ENCODE measurements around the gene ZPR1. TPM values are rescaled to one million over a fixed set of nuclear protein-coding genes. Genes with fewer than 3 reads are reported as not detected.
"Not testable (repeated sequence)": the region's sequence is repeated elsewhere in the genome, so short reads cannot be mapped to it uniquely, and the experiment has no call there.

ZPR1 gene
- total RNA-seq, 1 donor from 2014 or later, result 33.4 TPM

- no peak for TF ChIP-seq CTCF (IDR thresholded peaks at IDR 0.05; ENCODE audit: unreplicated experiment)
- H3K9me3 Mint-ChIP-seq (ENCODE audit: unreplicated experiment), result no peaks in the 10 kb centered on the region
- peaks cover 1% of the 10 kb centered on the region for H3K36me3 Mint-ChIP-seq (ENCODE audit: low read depth, unreplicated experiment)
- no peak for DNase-seq (ENCODE audit: low spot score)
- H3K27me3 Mint-ChIP-seq (ENCODE audit: unreplicated experiment), result no peaks in the 10 kb centered on the region
- H3K4me1 Mint-ChIP-seq (ENCODE audit: unreplicated experiment), result peaks cover 2% of the 10 kb centered on the region
- H3K27ac Mint-ChIP-seq (ENCODE audit: unreplicated experiment), result no peak overlapping the region
- no peak overlapping the region for H3K4me3 Mint-ChIP-seq (ENCODE audit: unreplicated experiment)
These were observed 16.2 kb upstream of the ZPR1 start for GRCh38 chr11:116804001-116804400.

- H3K4me1 Mint-ChIP-seq (ENCODE audit: unreplicated experiment); H3K27me3 Mint-ChIP-seq (ENCODE audit: unreplicated experiment); H3K36me3 Mint-ChIP-seq (ENCODE audit: low read depth, unreplicated experiment); H3K9me3 Mint-ChIP-seq (ENCODE audit: unreplicated experiment); H3K4me3 Mint-ChIP-seq (ENCODE audit: unreplicated experiment); DNase-seq (ENCODE audit: low spot score); H3K27ac Mint-ChIP-seq (ENCODE audit: unreplicated experiment): not testable (repeated sequence)
These were observed 13.8 kb upstream of the ZPR1 start for GRCh38 chr11:116801662-116802061.

DNA sequence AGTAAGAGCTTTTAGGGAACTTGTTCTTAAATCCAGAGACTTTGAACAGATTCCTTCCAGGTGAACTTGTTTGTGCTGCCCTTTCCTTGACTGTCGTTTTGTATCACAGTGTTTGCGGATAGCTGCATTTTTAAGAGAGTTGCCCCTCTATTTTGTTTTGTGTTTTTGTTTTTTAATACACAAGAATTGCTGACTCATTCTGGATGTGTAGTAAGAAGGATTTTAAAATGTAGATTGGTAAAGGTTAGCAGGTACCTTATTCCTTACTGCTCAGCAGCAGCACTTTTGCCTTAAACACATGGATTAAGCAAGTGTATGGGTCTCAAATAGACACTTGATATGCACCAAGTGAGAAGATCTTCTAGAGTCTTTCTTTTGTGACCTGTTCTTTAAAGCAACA is 12.8 kb upstream of the ZPR1 start:
- Mint-ChIP-seq H3K27me3 (ENCODE audit: unreplicated experiment) (peaks cover 2% of the 10 kb centered on the region), H3K9me3 (ENCODE audit: unreplicated experiment) (no peaks in the 10 kb centered on the region), H3K36me3 (ENCODE audit: low read depth, unreplicated experiment) (no peaks in the 10 kb centered on the region), H3K4me3 (ENCODE audit: unreplicated experiment) (no peak overlapping the region), H3K4me1 (ENCODE audit: unreplicated experiment) (no peaks in the 10 kb centered on the region), H3K27ac (ENCODE audit: unreplicated experiment) (no peak overlapping the region)
- no peak for TF ChIP-seq CTCF (IDR thresholded peaks at IDR 0.05; ENCODE audit: unreplicated experiment)
- DNase-seq (ENCODE audit: low spot score), result no peak

DNA sequence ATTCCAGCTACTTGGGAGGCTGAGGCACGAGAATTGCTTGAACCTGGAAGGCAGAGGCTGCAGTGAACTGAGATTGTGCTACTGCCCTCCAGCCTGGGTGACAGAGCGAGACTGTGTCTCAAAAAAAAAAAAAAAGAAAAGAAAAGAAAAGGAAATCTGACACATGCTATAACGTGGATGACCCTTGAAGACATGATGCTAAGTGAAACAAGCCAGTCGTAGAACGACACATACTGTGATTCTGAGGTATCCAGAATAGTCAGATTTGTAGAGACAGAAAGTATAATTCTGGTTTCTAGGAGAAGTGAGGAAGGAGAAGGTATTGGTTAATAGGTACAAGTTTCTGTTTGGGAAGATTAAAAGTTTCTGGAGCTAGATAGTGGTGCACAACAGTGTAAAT is 10.5 kb upstream of the ZPR1 start:
- no peaks in the 10 kb centered on the region for H3K9me3 Mint-ChIP-seq (ENCODE audit: unreplicated experiment)
- no peak overlapping the region for H3K27ac Mint-ChIP-seq (ENCODE audit: unreplicated experiment)
- DNase-seq (ENCODE audit: low spot score), result no peak

DNA sequence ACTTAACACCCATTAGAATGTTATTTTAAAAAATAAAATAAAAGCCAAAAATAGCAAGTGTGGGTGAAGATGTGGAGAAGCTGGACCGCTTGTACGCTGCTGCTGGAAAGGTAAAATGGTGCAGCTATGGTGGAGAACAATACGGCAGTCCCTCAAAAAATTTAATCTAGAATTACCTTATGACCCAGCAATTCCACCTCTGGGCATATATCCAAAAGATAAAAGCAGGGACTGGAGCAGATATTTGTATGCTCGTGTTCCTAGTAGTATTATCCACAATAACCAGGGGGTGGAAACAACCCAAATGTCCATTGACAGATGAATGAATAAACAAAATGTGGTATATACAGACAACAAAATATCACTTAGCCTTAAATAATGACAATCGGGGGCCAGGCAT is 10.0 kb upstream of the ZPR1 start:
- no peaks in the 10 kb centered on the region for H3K4me1 Mint-ChIP-seq (ENCODE audit: unreplicated experiment)
- TF ChIP-seq CTCF (IDR thresholded peaks at IDR 0.05; ENCODE audit: unreplicated experiment), result no peak

More for the DNA sequence above, 10.5 kb upstream of the ZPR1 start:
- H3K27me3 Mint-ChIP-seq (ENCODE audit: unreplicated experiment), result peaks cover 2% of the 10 kb centered on the region
- H3K4me3 Mint-ChIP-seq (ENCODE audit: unreplicated experiment), result no peak overlapping the region
- H3K36me3 Mint-ChIP-seq (ENCODE audit: low read depth, unreplicated experiment), result no peaks in the 10 kb centered on the region
- H3K4me1 Mint-ChIP-seq (ENCODE audit: unreplicated experiment), result no peaks in the 10 kb centered on the region
- TF ChIP-seq CTCF (IDR thresholded peaks at IDR 0.05; ENCODE audit: unreplicated experiment), result no peak

DNA sequence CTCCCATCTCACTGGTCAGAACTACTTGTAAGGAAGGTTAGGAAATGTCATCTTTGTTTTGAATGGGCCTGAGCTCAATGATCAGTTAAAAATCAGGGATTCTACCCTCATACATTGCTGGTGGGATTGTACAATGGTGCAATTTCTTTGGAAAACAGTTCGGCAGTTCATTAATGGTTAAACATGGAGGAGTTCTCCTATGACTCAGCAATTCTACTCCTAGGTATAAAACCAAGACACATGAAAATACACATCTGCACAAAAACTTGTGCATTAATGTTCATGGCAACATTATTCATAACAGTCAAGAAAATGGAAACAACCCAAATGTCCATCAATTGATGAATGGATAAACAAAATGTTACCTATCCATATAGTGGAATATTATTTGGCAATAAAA is 8.7 kb upstream of the ZPR1 start:
- Mint-ChIP-seq H3K4me1 (ENCODE audit: unreplicated experiment) (no peaks in the 10 kb centered on the region), H3K9me3 (ENCODE audit: unreplicated experiment) (no peaks in the 10 kb centered on the region), H3K36me3 (ENCODE audit: low read depth, unreplicated experiment) (no peaks in the 10 kb centered on the region), H3K27ac (ENCODE audit: unreplicated experiment) (no peak overlapping the region), H3K4me3 (ENCODE audit: unreplicated experiment) (no peak overlapping the region), H3K27me3 (ENCODE audit: unreplicated experiment) (peaks cover 5% of the 10 kb centered on the region)
- no peak for DNase-seq (ENCODE audit: low spot score)
- TF ChIP-seq CTCF (IDR thresholded peaks at IDR 0.05; ENCODE audit: unreplicated experiment), result no peak

More for the DNA sequence above, 10.0 kb upstream of the ZPR1 start:
- H3K4me3 Mint-ChIP-seq (ENCODE audit: unreplicated experiment), result no peak overlapping the region
- H3K27me3 Mint-ChIP-seq (ENCODE audit: unreplicated experiment), result peaks cover 2% of the 10 kb centered on the region
- H3K9me3 Mint-ChIP-seq (ENCODE audit: unreplicated experiment), result no peaks in the 10 kb centered on the region
- H3K36me3 Mint-ChIP-seq (ENCODE audit: low read depth, unreplicated experiment), result no peaks in the 10 kb centered on the region
- no peak overlapping the region for H3K27ac Mint-ChIP-seq (ENCODE audit: unreplicated experiment)
- no peak for DNase-seq (ENCODE audit: low spot score)

Measured in endothelial cell (in vitro differentiated cells).